Measurements from ENCODE around the gene TRPM7.

Gene TRPM7

GRCh38 chr15:50686469-50687301, at the start of gene TRPM7:
Gene TRPM7, minus strand, starts transcription at chr15:50686797. Its CDS starts 264 bp downstream, at chr15:50686533.
- TF ChIP-seq POLR2A (IDR thresholded peaks at IDR 0.05; ENCODE audit: extremely low read depth, insufficient read length) (peak; percentile 97), MAX (IDR thresholded peaks at IDR 0.05; ENCODE audit: low read depth, low read length) (peak; percentile 93), MYC (IDR thresholded peaks at IDR 0.05; ENCODE audit: low read depth, low read length) (peak; percentile 88), CTCF (IDR thresholded peaks at IDR 0.05; ENCODE audit: low read depth, low read length) (no peak)
- DNase-seq (ENCODE audit: low read depth) = peak; percentile 94
- H3K4me3 ChIP-seq (ENCODE audit: low read depth, low read length) = peak within 1 kb of the TSS; percentile 97

- TF ChIP-seq MAX (IDR thresholded peaks at IDR 0.05; ENCODE audit: low read depth, low read length) = no peak
- TF ChIP-seq MYC (IDR thresholded peaks at IDR 0.05; ENCODE audit: low read depth, low read length) = no peak
- TF ChIP-seq CTCF (IDR thresholded peaks at IDR 0.05; ENCODE audit: low read depth, low read length) = no peak
- TF ChIP-seq POLR2A (IDR thresholded peaks at IDR 0.05; ENCODE audit: extremely low read depth, insufficient read length) = no peak
- no peak for DNase-seq (ENCODE audit: low read depth)
- no peak overlapping the region for H3K4me3 ChIP-seq (ENCODE audit: low read depth, low read length)
Measured at GRCh38 chr15:50735156-50735555, 48.6 kb upstream of the TRPM7 start.

- H3K4me3 ChIP-seq (ENCODE audit: low read depth, low read length) = no peak overlapping the region
- no peak for TF ChIP-seq CTCF (IDR thresholded peaks at IDR 0.05; ENCODE audit: low read depth, low read length)
- TF ChIP-seq MAX (IDR thresholded peaks at IDR 0.05; ENCODE audit: low read depth, low read length) = no peak
- no peak for TF ChIP-seq MYC (IDR thresholded peaks at IDR 0.05; ENCODE audit: low read depth, low read length)
- TF ChIP-seq POLR2A (IDR thresholded peaks at IDR 0.05; ENCODE audit: extremely low read depth, insufficient read length) = no peak
- DNase-seq (ENCODE audit: low read depth) = no peak
Measured at GRCh38 chr15:50726315-50726714, 39.7 kb upstream of the TRPM7 start.

GRCh38 chr15:50718700-50719125, 32.1 kb upstream of the TRPM7 start:
- no peak for DNase-seq (ENCODE audit: low read depth)
- TF ChIP-seq MYC (IDR thresholded peaks at IDR 0.05; ENCODE audit: low read depth, low read length) (no peak), POLR2A (IDR thresholded peaks at IDR 0.05; ENCODE audit: extremely low read depth, insufficient read length) (no peak), MAX (IDR thresholded peaks at IDR 0.05; ENCODE audit: low read depth, low read length) (no peak), CTCF (IDR thresholded peaks at IDR 0.05; ENCODE audit: low read depth, low read length) (no peak)
- H3K4me3 ChIP-seq (ENCODE audit: low read depth, low read length) = no peak overlapping the region

- no peak for DNase-seq (ENCODE audit: low read depth)
- H3K4me3 ChIP-seq (ENCODE audit: low read depth, low read length) = no peak overlapping the region
- TF ChIP-seq POLR2A (IDR thresholded peaks at IDR 0.05; ENCODE audit: extremely low read depth, insufficient read length) (no peak), MYC (IDR thresholded peaks at IDR 0.05; ENCODE audit: low read depth, low read length) (no peak), MAX (IDR thresholded peaks at IDR 0.05; ENCODE audit: low read depth, low read length) (no peak)
Measured at GRCh38 chr15:50712018-50712417, 25.4 kb upstream of the TRPM7 start.

- H3K4me3 ChIP-seq (ENCODE audit: low read depth, low read length) = no peak overlapping the region
- TF ChIP-seq MAX (IDR thresholded peaks at IDR 0.05; ENCODE audit: low read depth, low read length) (no peak), POLR2A (IDR thresholded peaks at IDR 0.05; ENCODE audit: extremely low read depth, insufficient read length) (no peak)
- no peak for DNase-seq (ENCODE audit: low read depth)
Measured at GRCh38 chr15:50710585-50710984, 24.0 kb upstream of the TRPM7 start.
